Cardiac muscle cell (in vitro differentiated cells and primary cell): Measurements from ENCODE around the gene RGS3. TPM values are rescaled to one million over a fixed set of nuclear protein-coding genes. Genes with fewer than 3 reads are reported as not detected.

Experiments used
- DNase-seq, 2 donors: peaks; one replicate each; pipeline versions ENCODE4 v3.0.0 to v3.0.0-alpha.2; 2010 to 2017; ENCODE audit warnings: low read depth in 1 of 2, low spot score in 1 of 2
- H3K27ac ChIP-seq: fragments of 200-600 bp; sonication (generic); 2 replicates; pipeline ENCODE4 v1.5.1; 2016
- H3K27me3 ChIP-seq: fragments of 200-600 bp; sonication (generic); 2 replicates; pipeline ENCODE4 v1.6.0; 2016; ENCODE audit warnings: control low read depth
- H3K36me3 ChIP-seq: fragments of 200-600 bp; sonication (generic); 2 replicates; pipeline ENCODE4 v1.5.1; 2016; ENCODE audit warnings: control low read depth
- H3K4me1 ChIP-seq: fragments of 200-600 bp; sonication (generic); 2 replicates; pipeline ENCODE4 v1.8.1; 2017; ENCODE audit warnings: low read depth, mild to moderate bottlenecking, mixed run types
- H3K4me3 ChIP-seq: fragments of 200-600 bp; sonication (generic); 2 replicates; pipeline ENCODE4 v1.5.1; 2016; ENCODE audit warnings: mild to moderate bottlenecking
- H3K9me3 ChIP-seq: fragments of 200-600 bp; sonication (generic); 2 replicates; pipeline ENCODE4 v1.5.1; 2017; ENCODE audit warnings: low read depth, mild to moderate bottlenecking, control low read depth
- polyA plus RNA-seq: library from polyadenylated mRNA; unstranded; fragments of >200 nt; fragmentation: Nextera tagmentation; extraction: Ambion mirVana; gene quantifications from 2 replicates; pipeline ENCODE4 v1.2.1, GENCODE V29; 2016
- total RNA-seq: library from RNA; depleted of rRNA; stranded (reverse); fragments of >200 nt; gene quantifications from 2 replicates; pipeline ENCODE4 v1.2.3, GENCODE V29; 2016
- TF ChIP-seq, protein P1 (sequence below): IDR thresholded peaks from 2 replicates; pipeline ENCODE4 v1.5.1; 2012; ENCODE audit warnings: low read depth, mild to moderate bottlenecking, low read length

RGS3 gene
- total and polyA plus RNA-seq, 2 experiments from 2014 or later, result 94.7 to 126 TPM

DNA sequence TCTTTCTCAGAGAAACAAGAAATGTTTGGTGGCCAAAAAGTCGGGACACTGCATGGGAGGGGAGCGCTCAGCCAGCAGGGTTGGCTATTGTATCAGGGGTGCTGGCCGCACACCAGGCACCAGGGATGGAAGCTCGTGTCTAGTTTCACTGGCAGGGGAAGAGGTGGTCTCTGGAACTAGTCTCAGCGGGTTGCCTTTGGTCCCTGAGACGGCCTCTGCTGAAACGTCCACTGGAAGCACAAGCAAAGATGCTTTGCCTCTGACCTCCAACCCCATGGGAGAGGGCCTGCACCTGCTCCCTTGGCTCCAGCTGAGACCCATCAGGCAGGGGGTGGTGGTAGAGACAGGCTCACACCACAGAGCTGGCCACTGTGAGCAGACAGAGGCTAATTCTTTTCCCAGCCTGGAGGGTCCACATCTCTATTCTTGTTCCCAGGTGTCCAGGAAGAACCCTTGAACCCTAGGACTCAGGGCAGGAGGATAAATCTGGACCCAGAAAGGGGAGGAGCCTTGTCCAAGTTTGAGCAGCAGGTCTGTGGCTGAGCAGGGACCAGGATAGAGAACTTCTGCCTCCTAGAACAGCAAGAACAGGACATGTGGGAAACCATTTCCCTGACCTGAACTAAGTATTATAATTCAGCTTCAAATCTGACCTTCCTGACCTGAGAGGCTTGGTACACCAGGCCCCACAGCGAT, 102.6 kb downstream of the RGS3 start:
- peak overlapping the region; percentile 21 for H3K4me3 ChIP-seq

GRCh38 chr9:113566712-113567071, 103.2 kb downstream of the RGS3 start:
- peak overlapping the region; percentile 90 for H3K27ac ChIP-seq

More for the DNA sequence above, 102.6 kb downstream of the RGS3 start:
- Histone ChIP-seq H3K36me3 (no peaks in the 10 kb centered on the region), H3K27ac (peak overlapping the region; percentile 90), H3K9me3 (no peaks in the 10 kb centered on the region), H3K27me3 (no peaks in the 10 kb centered on the region), H3K4me1 (peaks cover 26% of the 10 kb centered on the region)
- DNase-seq, result no peak
- TF ChIP-seq, protein P1, sequence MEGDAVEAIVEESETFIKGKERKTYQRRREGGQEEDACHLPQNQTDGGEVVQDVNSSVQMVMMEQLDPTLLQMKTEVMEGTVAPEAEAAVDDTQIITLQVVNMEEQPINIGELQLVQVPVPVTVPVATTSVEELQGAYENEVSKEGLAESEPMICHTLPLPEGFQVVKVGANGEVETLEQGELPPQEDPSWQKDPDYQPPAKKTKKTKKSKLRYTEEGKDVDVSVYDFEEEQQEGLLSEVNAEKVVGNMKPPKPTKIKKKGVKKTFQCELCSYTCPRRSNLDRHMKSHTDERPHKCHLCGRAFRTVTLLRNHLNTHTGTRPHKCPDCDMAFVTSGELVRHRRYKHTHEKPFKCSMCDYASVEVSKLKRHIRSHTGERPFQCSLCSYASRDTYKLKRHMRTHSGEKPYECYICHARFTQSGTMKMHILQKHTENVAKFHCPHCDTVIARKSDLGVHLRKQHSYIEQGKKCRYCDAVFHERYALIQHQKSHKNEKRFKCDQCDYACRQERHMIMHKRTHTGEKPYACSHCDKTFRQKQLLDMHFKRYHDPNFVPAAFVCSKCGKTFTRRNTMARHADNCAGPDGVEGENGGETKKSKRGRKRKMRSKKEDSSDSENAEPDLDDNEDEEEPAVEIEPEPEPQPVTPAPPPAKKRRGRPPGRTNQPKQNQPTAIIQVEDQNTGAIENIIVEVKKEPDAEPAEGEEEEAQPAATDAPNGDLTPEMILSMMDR, result no peak

DNA sequence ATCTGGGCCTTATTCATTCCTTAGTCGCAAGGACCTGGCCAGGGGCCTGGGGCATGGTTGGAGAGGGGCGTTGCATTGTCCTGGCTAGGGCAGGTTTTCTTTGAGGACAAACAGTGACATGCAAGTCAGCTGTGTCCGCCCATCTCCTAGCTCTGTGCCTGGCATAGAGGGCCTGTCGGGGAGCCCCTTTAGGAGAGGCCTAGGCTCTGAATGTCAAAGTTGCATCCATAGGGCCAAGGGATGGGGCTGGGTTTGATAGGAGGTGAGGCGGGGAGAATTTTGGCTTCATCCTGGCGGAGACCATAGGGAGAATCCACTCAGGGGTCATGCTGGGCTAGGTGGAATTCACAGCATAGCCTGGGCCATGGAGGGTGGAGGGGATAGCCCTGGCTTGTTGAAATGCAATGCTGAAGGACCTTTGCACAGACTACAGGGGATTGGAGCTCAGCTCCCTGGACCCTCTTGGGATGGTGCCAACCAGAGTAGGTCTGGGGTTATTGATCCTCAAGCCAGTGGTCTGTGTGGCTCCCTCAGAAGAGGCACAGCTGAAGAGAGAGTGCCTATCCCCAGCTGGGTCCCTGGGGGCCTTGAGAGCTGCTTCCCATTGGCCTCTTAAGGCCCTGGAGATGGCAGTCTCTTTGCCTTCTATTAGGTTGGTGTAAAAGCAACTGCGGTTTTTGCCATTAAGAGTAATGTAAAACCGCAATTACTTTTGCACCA, 104.0 kb downstream of the RGS3 start:
- no peak overlapping the region for H3K27ac ChIP-seq
- H3K9me3 ChIP-seq, result no peaks in the 10 kb centered on the region
- DNase-seq, result no peak
- H3K4me1 ChIP-seq, result peaks cover 31% of the 10 kb centered on the region
- no peaks in the 10 kb centered on the region for H3K36me3 ChIP-seq
- TF ChIP-seq, protein P1, result no peak
- H3K27me3 ChIP-seq, result no peaks in the 10 kb centered on the region
- no peak overlapping the region for H3K4me3 ChIP-seq

More at GRCh38 chr9:113566712-113567071, 103.2 kb downstream of the RGS3 start:
- no peak overlapping the region for H3K4me3 ChIP-seq
- TF ChIP-seq, protein P1, result no peak
- H3K36me3 ChIP-seq, result no peaks in the 10 kb centered on the region
- H3K9me3 ChIP-seq, result no peaks in the 10 kb centered on the region
- H3K27me3 ChIP-seq, result no peaks in the 10 kb centered on the region
- no peak for DNase-seq
- peaks cover 26% of the 10 kb centered on the region for H3K4me1 ChIP-seq

- H3K9me3 ChIP-seq, result no peaks in the 10 kb centered on the region
- H3K4me1 ChIP-seq, result peaks cover 32% of the 10 kb centered on the region
- H3K27me3 ChIP-seq, result no peaks in the 10 kb centered on the region
- TF ChIP-seq, protein P1, result no peak
- no peak for DNase-seq
- no peak overlapping the region for H3K4me3 ChIP-seq
- no peak overlapping the region for H3K27ac ChIP-seq
- no peaks in the 10 kb centered on the region for H3K36me3 ChIP-seq
Measured at GRCh38 chr9:113568081-113568435, 104.5 kb downstream of the RGS3 start.

- TF ChIP-seq, protein P1, result no peak
- DNase-seq, result no peak
- H3K27me3 ChIP-seq, result no peaks in the 10 kb centered on the region
- H3K36me3 ChIP-seq, result no peaks in the 10 kb centered on the region
- no peak overlapping the region for H3K4me3 ChIP-seq
- H3K27ac ChIP-seq, result no peak overlapping the region
- peaks cover 32% of the 10 kb centered on the region for H3K4me1 ChIP-seq
- no peaks in the 10 kb centered on the region for H3K9me3 ChIP-seq
Measured at GRCh38 chr9:113568571-113569321, 105.2 kb downstream of the RGS3 start.
